COR-L47 (cell line): ENCODE measurements around the gene ABCD1.
"Not testable (repeated sequence)": the region's sequence is repeated elsewhere in the genome, so short reads cannot be mapped to it uniquely, and the experiment has no call there.

Experiments
- DNase-seq: peaks from one replicate; lab custom pipeline; 2025; lab: John Stamatoyannopoulos, UW

The ABCD1 gene

GRCh38 chrX:153734871-153735270 lies 10.2 kb downstream of the ABCD1 start:
- DNase-seq, result no peak

DNA sequence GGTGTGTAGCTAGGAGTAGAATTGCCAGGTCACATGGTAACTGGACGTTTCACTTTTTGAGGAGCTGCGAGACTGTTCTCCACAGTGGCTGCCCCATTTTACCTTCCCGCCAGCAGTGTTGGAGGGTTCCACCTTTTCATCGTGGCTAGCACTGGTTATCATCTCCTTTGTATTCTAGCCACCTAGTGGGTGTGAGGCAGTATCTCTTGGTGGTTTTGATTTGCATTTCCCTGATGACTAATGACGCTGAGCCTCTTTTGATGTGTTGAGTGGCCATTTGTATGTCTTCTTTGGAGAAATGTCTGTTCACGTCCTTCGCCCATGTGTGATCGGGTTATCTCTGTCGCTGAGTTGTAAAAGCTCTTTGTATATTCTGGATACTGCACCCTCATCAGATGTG lies 10.6 kb downstream of the ABCD1 start:
- DNase-seq, result no peak

GRCh38 chrX:153736071-153736820 lies 11.6 kb downstream of the ABCD1 start:
- DNase-seq, result no peak

DNA sequence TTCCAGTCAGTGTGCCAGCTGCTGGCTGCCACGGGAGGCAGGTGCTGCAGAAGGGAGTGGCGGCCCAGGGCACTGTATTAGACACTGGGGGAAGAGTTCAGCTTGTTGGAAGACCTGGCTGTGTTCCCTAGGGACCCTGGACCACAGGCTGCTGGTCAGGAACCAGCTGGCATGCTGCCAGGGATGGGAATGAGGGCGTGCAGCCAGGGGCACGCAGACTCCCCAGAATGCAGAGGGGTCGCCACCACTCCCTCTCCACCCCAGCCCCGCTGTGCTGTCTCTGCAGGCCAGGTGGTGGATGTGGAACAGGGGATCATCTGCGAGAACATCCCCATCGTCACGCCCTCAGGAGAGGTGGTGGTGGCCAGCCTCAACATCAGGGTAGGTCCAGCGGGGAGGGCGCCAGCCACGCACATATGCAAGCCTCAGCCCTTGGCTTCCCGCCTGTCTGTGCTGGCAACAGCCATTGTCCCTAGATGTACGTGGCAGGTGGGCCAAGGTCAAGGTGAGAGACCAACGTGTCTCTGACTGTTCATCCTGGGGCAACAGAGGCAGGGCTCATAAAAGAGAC lies 12.3 kb downstream of the ABCD1 start:
- DNase-seq, result peak; percentile 20

- no peak for DNase-seq
These were observed 13.5 kb downstream of the ABCD1 start for GRCh38 chrX:153738056-153738605.

DNA sequence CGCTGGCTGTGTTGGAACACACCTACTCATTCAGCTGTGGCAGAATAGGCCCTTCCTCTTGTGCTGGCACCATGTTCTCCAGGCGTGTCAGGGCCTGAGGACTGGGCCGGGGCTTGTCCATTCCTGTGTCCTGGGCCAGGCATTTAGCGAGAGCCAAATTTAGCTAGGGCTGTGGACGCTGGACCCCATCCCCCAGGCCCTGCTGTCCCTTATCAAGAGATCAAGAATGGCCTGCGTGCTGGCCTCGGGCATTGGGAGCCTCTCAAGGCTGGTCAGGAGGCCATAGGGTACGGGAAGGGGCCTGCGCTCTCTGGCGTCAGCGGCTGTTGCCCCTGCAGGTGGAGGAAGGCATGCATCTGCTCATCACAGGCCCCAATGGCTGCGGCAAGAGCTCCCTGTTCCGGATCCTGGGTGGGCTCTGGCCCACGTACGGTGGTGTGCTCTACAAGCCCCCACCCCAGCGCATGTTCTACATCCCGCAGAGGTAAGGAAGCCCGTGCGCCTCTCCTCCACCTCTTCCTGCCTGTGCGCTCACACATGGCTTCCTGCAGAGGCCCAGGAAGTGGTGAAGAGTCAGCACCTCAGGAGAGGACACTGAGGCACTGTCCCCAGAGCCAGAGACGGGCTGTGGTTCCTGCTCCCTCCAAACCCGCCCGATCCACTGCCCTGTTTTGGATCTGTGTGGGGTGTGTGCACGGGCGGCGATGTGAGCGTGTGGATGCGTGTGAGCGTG lies 15.3 kb downstream of the ABCD1 start:
- no peak for DNase-seq

DNA sequence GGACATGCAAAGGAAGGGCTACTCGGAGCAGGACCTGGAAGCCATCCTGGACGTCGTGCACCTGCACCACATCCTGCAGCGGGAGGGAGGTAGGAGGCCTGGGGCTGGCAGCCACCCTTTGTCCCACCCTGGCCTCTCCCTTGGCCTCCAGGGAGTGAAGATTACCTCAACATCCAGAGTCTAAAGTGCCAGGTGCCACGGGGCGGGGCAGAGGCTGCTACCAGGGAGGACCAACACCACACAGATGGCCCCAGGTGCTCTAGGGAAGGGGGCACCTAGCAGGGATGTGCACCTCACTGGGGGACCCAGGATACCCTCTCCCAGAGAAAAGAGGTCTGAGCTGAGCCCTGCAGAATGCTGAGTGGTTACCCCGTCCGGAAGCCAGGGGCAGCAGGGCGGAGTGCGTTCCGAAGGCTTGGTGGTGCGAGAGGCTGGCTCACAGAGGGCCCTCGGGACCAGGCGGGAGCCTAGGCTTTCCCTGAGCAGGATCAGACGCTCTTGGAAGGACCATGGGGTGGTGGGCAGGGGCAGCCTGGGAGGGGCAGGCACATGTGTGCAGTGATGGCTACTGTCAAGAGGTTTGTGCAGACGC lies 16.1 kb downstream of the ABCD1 start:
- DNase-seq, result no peak

GRCh38 chrX:153741446-153741845 lies 16.8 kb downstream of the ABCD1 start:
- DNase-seq, result no peak

GRCh38 chrX:153742111-153742510 lies 17.5 kb downstream of the ABCD1 start:
- not testable (repeated sequence) for DNase-seq

DNA sequence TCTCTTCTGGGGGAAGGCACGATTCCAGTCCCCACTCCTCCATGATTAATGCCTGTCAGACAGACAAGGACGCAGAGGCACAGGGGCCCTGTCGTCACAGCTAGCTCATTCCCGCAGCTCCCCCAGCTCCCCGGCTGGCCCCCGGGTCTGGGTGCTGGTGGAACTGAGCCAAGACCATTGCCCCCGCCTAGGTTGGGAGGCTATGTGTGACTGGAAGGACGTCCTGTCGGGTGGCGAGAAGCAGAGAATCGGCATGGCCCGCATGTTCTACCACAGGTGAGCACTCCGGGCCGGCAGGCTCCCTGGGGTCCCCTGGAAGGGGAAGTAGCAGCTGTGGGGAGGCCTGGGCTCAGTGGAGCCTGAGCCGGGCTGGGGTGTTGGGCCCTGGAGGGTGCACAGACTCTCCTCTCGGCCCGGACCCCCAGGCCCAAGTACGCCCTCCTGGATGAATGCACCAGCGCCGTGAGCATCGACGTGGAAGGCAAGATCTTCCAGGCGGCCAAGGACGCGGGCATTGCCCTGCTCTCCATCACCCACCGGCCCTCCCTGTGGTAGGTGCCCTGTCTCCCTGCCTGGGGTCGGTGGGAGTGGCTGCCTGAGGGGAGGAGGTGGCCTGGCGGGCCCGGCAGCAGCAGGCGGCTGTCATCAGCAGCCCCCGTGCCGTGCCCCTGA lies 18.3 kb downstream of the ABCD1 start:
- not testable (repeated sequence) for DNase-seq

DNA sequence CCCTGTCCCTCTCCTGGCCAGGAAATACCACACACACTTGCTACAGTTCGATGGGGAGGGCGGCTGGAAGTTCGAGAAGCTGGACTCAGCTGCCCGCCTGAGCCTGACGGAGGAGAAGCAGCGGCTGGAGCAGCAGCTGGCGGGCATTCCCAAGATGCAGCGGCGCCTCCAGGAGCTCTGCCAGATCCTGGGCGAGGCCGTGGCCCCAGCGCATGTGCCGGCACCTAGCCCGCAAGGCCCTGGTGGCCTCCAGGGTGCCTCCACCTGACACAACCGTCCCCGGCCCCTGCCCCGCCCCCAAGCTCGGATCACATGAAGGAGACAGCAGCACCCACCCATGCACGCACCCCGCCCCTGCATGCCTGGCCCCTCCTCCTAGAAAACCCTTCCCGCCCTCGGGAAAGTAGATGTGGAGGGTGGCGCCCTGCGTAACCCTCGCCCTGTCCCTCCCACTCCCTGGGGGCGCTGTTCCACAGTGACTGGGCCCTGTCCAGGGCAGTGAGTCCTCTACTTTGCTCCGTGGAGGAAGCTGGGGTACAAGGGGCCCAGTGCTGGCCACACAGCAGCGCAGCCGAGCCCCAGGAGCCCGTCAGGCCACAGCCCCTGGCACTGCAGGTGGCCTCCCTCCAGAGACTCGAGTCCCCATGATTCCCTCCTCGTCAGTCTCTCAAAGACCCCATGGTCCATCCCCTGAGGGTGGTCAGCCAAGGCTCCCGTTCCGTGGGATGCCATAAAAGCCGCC lies 19.0 kb downstream of the ABCD1 start:
- DNase-seq, result peak; percentile 27

DNA sequence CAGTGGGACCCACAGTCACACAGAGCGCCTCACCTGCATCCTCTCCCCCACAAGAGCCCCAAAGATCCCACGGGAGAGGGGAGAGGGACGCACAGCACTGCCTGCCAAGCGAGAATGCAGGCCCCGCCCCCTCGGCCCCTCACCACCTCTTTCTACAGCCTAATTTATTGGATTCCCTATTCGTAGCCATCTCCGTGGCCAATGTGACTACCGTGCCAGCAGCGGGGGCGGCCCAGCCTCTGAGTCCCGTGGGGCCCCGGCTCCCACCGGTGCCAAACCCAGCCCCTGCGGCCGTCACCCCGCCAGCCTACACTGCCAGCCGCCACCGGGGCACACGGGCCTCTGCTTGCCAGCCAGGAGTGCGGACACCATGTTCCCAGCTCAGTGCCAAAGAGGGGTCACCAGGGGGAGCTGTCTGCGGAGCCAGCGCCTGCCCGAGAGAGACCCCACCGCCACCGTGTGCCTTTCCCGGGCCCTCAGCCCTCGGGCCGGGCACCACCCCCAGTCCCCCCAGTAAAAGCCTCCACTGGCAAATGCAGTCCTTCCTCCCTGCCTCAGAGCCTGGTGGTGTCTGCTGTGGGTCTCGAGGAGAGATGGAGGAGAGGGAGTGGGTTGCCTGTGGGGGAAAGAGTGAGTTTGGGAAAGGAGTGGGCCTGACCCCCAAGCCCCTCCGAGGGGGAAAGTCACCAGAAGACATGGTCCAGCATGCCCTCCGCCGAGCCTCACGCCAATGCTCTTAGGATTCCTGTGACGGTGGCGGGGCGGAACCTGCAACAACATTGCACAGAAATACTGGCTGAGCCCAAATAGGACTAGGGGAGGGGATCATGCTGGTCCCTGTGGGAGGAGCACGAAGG lies 19.8 kb downstream of the ABCD1 start:
- no peak for DNase-seq

DNA sequence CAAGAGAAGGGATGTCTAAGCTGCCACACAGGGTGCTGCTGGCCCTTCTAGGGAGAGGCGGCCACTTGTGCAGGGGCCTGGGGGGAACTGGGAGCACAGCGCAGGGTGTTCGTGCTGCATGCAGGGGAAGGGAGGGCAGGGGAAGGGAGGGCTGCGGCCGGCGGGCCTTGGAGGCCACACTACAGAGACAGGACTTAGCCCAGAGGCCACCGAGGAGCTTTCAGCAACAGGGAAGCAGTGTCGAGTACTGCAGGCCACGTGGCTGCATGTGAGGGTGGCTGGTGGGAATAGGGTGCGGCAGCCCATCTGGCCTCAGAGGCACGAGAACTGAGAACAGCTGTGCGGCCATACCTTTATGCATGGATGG lies 20.4 kb downstream of the ABCD1 start:
- not testable (repeated sequence) for DNase-seq

DNA sequence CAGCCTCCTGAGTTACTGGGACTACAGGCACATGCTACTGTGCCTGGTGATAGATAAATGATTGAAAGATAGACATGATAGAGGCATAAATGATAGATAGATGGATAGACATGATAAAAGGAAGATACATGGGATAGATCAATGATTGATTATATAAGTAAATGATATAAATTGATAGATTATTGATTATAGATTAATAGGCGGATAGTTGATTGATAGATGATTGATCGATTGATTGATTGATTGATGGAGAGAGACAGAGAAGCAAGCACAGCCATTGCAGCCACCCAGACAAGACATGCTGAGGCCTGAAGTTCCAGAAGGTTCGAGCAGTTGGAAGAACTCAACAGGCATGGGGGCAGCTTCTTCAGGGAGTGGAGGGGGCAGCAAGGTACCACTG lies 21.7 kb downstream of the ABCD1 start:
- no peak for DNase-seq

GRCh38 chrX:153746991-153747390 lies 22.3 kb downstream of the ABCD1 start:
- not testable (repeated sequence) for DNase-seq

DNA sequence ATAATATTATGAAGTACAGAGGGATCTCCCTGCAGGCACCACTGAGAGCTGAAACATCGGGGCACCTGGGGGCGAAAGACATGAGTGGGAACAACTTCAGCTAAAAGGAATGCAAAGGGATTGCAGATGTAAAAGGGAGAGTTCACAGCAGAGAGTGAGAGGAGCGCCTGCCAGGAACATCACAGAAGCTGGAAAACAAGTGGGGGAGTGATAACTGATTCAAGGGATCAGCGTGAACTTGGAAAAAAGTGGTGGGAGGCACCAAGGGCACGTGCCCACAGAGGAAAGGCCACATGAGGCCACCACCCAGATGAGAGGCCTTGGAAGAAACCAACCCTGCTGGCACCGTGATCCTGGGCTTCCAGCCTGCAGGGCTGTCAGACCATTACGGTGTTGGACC lies 24.4 kb downstream of the ABCD1 start:
- not testable (repeated sequence) for DNase-seq

DNA sequence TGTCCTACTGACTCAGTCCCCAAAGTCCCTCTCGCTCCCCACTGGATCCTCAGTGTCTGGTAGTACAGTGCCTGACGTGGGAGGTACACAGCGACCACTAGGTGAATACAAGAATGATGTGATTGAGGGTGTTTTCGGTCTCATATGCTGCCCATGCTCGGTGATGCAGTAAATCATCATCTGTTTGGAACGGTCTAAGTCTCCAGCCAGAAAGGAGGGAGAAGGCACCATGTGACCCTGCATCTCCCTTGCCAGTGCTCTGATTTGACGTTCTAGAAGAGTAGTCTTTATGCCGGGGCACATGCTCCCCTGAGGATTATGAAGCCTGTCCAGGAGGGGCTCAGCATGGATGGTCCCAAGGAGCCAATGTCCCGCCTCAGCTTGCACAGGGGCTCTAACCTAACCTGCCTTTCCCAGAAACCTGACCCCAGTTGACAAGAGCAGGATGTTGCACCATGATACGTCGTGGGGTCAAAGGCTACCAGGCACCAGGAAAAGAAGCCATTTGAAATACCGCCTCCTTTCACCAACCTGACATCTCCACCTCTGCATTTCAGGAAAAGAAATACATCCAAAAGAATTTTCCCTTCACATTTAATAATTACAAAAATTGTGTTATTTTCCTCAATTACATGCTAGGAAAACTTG lies 25.6 kb downstream of the ABCD1 start:
- DNase-seq, result no peak

DNA sequence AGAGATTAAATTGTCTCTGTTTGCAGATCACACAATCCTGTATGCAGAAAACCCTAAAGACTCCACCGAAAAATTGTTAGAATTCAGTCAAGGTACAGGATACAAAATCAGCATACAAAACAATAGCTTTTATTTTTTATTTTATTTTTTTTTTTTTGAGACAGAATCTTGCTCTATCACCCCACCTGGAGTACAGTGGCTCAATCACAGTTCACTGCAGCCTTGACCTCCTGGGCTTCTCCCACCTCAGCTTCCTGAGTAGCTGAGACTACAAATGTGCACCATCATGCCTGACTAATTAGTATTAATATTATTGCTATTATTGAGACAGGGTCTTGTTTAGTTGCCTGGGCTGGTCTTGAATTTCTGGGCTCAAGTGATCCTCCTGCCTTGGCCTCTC lies 30.5 kb downstream of the ABCD1 start:
- DNase-seq, result no peak

GRCh38 chrX:153761863-153762262 lies 37.2 kb downstream of the ABCD1 start:
- DNase-seq, result no peak
